GM21717 (cell line): ENCODE data around the gene TIMM50.

ENCODE experiments used
- ATAC-seq: cut with Tn5 transposase; IDR thresholded peaks from one replicate; pipeline ENCODE4 v1.9.1; 2021; ENCODE audit warnings: mild to moderate bottlenecking, moderate library complexity; ENCODE audit not compliant: unreplicated experiment

Gene TIMM50

DNA sequence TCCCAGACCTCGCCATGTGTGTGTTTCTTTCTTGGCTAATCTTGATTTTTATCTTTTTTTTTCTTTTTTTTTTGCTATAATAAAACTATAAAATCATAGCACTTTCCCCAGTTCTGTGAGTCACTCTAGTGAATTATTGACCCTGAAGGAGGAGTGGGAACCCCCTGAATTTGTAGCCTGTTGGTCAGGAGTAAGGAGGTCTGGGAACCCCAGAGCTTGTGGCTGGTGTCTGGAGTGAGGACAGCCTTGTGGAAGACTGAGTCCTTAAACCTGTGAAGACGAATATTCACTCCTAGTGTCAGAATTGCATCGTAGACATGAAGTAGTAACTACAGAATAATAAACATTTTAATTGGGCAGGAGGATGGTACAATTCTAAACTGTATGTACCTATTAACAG, 44.6 kb downstream of the TIMM50 start:
- ATAC-seq, result no peak

DNA sequence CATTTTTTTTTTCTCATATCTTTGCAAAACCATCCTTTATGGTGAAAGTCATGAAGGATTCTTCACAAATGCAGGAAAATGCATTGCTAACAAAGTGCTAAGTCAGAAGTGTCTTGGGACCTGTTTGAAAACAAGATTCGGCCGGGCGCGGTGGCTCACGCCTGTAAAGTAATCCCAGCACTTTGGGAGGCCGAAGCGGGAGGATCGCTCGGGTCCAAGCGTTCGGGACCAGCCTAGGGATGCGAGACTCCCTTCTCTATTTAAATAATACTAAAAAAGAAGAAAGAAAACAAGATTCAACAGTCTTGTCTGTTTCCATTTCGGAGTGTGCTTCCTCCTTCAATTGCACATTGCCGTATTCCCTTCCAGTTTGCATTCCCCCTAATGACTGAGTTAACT, 51.2 kb downstream of the TIMM50 start:
- no peak for ATAC-seq

DNA sequence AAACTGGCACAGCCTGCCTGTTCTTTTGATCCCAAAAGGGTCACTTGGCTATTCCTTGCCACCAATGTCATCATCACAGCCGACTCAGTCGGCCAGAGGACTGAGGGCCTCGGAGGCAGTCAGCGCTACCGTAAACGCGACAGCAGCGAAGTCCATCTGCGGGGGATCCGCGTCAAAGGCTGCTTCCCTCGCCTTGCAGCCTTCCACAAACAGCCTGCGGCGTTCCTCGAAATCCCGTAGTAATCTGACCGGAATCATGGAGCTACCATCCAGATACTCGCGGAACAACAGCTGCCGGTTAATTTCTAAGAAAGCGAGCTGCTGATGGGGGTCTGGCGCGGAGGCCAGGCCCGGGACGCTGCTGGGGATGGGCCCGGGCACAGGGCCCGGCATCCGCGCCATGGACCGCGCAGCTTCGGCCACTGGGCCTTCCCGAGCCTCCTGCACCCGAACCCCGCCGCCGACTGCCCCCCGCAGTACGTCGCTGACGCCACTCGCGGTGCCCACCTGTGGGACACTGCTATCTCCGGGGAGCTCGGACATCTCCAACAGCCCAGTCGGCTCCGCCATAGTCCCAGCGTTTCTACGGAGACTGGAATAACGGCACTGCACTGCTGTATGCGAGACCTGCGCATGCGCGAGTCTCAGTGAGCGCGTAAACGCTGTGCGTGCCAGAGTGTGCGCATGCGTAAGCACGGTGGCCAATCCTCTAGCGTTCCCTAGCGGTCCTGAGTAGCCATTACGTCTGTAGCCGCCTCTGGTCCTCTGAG, 51.8 kb downstream of the TIMM50 start, which contains the start of gene EID2B:
Gene EID2B (minus strand): TSS at position 620 of the 770 bp plus-strand sequence. CDS start 50 bp downstream, at position 570.
- peak; percentile 72 for ATAC-seq

DNA sequence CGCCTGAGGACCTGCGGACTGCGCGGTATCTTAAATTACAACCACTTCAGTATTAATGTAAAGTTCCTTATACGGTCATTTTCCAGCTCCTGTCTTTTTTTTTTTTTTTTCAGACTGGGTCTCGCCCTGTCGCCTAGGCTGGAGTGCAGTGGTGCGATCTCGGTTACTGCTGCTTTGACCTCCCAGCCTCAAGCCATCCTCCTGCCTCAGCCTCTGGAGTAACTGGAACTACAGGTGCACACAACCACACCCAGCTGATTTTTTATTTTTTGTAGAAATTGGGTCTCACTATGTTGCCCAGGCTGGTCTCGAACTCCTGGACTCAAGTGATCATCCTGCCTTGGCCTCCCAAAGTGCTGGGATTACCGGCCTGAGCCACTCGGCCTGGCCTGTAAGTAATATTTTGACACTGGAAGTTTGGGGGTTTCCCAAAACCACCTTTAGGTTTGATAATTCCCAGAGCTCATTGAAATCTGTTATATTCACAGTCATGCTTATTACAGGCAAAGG, 52.4 kb downstream of the TIMM50 start:
- ATAC-seq, result no peak

DNA sequence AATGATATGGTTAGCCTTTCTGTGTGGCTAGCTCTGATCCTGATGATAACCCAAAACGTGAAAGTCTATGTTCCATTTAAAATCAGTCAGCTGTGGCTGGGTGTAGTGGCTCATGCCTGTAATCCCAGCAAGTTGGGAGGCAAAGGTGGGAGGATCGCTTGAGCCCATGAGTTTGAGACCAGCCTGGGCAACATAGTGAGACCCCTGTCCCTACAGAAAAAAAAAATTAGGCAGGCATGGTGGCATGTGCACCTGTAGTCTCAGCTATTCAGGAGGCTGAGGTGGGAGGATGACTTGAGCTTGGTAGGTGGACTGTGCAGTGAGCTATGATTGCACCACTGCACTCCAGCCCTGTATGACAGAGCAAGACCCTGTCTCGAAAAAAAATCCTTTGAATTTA, 53.2 kb downstream of the TIMM50 start:
- no peak for ATAC-seq

DNA sequence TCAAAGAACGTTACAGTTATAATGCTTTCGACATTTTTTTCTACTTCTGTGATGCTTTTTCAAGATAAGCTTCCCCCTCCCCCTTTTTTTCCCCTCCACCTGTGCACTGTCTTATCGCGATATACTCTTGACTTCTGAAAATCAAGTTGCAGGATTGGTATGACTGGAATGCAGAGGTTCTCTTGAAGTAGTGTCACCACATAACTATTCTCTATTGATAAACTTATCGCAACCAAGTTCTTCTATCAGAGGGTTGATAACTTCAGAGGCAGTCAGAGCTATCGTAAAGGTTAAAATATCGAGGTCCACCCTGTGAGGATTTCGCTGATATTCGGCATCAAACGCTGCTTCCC, 58.5 kb downstream of the TIMM50 start:
- no peak for ATAC-seq

DNA sequence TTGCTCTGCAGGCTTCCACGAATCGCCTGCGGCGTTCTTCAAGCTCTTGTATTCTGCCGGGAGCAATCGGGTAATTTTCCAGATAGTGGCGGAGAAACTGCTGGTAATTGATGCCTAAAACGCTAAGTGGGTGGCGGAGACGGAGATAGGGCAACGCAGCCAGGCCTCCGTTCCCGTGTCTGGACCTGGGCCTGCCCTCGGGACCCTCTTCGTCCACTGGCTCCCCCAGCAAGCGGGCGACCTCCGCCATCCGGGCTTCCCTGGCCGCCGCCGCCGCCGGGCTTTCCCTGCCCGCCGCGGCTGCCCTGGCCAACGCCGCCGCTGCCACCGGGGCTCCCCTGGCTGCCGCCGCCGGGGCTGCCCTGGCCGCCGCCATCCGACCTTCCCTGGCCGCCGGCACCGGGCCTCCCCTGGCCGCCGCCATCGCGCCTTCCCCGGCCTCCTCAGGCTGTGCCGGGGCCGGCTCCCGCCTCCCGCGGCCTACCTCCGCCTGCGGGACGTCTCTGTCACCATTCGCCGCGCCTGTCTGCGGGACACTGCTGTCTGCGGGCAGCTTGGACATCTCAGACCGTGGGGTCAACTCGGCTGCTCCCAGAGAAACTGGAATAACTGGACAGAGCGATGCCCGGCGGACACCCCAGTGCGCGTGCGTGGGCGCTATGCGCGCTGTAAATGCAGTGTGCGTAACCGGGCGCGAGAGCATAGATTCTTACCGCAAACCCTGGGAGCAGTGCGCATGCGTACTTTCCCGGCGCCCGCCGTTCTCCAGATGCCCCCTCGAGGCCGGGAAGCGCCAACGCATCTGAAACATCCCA, 59.1 kb downstream of the TIMM50 start, which contains the start of gene EID2:
Gene EID2 (minus strand): TSS at position 644 of the 815 bp plus-strand sequence. CDS start 82 bp downstream, at position 562.
- ATAC-seq, result peak; percentile 66

DNA sequence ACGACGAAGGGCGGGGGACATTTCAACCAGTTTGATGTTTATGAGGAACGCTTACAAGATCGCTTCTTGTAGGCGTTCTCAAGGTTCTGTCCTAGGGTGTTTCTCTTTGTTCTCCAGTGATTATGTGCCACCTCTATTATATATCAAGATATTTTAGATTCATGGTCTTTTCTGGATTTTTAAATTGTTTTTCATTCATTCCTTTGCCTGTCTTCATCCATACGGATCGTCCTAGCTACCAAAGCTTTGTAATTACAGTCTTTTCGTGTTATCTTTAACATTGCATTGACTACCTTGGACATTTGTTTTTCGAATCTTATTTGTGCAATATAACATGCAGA, 59.7 kb downstream of the TIMM50 start:
- no peak for ATAC-seq
